H7 (cell line): ENCODE results near the gene LMX1B. TPM values are rescaled to one million over a fixed set of nuclear protein-coding genes. Genes with fewer than 3 reads are reported as not detected.

Experiments used
- DNase-seq: peaks from one replicate; pipeline ENCODE4 v3.0.0; 2012
- H3K27me3 ChIP-seq: 2 replicates; pipeline ENCODE4 v1.6.0; 2011; ENCODE audit warnings: mild to moderate bottlenecking, low read length; ENCODE audit not compliant: control insufficient read depth, insufficient read depth
- H3K36me3 ChIP-seq: replicated peaks from 2 replicates; pipeline ENCODE4 v1.5.1; 2011; ENCODE audit warnings: low read length; ENCODE audit not compliant: control insufficient read depth, insufficient read depth
- H3K4me3 ChIP-seq: 2 replicates; pipeline ENCODE4 v1.5.1; 2011; ENCODE audit warnings: low read depth, mild to moderate bottlenecking, control low read depth, low read length, moderate library complexity; ENCODE audit not compliant: insufficient read depth
- total RNA-seq: library from RNA; depleted of rRNA; stranded (reverse); fragments of >200 nt; shearing (Covaris generic); gene quantifications from 2 replicates; pipeline ENCODE4 v1.2.3, GENCODE V29; 2014

Gene LMX1B
- total RNA-seq, 1 experiment from 2014 or later: 16.7 TPM

DNA sequence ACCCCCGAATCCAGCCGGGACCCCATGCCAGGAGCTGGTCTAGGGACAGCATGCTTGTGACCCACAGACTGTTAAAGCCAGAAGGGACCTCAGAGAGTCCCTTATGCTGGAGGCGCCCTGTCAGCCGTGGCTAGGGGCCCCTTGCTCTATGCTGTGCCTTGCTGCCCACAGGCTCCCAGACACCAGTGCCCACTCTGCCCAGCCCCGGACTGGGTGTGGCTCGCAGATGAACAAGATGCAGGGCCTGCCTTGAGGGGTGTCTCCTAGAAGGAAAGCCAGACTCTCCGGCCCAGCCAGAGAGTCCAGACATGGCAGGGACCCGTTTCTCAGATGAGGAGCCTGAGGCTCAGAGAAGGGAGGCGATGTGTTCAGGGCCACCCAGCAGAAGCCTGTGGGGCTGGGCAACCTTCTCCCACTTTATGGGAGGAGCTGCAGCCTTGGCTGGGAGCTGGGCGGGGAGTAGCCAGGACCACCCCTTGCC is 85.7 kb downstream of the LMX1B start:
- no peaks in the 10 kb centered on the region for H3K36me3 ChIP-seq
- no peak overlapping the region for H3K4me3 ChIP-seq
- peaks cover under 1% of the 10 kb centered on the region; the same call in 1 of the 2 replicates for H3K27me3 ChIP-seq
- DNase-seq: peak; percentile 44

DNA sequence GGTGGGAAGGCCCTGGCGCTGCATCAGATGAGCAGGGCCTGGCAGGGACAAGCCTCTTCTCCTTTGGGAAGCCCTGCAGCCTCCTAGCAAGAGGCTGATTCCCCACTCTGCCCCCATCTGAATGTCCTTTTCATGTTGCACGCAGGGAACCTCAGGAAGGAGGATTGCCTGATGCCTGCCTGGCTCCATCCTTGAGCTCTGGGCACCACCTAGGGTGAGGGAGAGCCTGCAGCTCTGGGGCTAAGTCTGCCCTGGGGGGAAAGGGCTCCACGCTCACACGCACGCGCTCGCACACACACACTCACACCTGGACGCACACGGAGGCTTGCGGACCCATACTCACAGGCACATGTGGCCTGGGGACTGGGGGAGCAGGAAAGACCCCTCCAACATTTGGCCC is 86.6 kb downstream of the LMX1B start:
- Histone ChIP-seq H3K4me3 (no peak overlapping the region), H3K36me3 (no peaks in the 10 kb centered on the region), H3K27me3 (peaks cover 8% of the 10 kb centered on the region)
- DNase-seq: no peak

DNA sequence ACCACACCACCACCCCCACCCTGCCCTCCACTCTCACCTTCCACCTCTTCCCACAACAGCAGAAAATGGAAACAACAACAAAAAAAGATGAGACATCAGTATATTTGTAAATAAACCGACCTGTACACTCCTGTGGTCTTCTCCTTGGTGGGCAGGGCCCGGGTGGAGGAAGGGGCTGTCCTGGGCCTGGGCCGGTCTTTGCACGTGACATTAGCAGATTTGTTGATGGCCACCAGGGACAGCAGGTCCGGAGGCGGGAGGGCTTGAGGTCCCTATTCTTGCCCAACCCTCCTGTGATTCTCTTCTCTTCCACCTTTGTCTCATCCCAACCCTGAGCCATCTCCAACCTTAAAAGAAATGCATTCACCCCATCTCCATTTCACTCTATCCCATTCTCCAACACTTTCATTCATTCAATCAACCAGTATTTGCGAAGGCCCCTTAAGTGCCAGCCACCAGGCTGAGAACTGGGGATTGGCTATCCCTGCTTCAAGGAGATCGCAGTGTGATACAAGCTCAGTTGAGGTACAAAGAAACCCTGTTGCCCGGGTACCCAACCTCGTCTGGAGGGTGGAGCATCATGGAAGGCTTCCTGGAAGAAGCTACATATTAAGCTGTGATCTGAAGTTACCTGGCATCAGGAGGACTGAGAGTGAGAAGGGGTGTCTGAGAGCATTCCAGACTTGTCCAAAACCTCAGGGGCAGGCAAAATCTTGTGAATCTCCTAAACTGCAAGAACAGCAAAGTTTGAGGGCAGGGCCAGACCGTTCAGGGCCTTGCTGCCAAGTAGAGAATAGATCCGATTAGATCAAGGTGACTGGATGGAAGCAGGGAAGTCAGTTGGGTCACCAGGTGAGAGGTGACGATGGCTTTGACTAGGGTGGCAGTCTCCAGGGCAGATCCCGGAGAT is 87.4 kb downstream of the LMX1B start:
- Histone ChIP-seq H3K36me3 (no peaks in the 10 kb centered on the region), H3K4me3 (no peak overlapping the region), H3K27me3 (peaks cover 13% of the 10 kb centered on the region)
- DNase-seq: peak; percentile 71

DNA sequence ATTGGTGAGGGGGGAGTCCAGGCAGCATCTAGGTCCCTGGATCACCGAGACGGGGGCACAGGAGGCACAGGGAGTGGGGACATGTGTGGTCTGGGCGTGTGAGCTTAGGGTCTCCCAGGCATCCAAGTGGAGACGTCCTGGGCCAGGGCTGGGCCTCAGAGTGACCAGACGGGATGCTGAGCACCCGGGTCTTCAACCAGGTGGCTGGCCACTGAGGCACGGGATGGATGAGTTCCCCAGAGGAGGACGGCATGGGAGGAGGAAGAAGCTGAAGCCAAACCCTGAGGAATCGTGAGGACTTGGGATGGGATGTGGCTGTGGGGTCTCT is 88.0 kb downstream of the LMX1B start:
- DNase-seq: peak; percentile 35
- Histone ChIP-seq H3K4me3 (no peak overlapping the region), H3K27me3 (peaks cover 13% of the 10 kb centered on the region), H3K36me3 (no peaks in the 10 kb centered on the region)

DNA sequence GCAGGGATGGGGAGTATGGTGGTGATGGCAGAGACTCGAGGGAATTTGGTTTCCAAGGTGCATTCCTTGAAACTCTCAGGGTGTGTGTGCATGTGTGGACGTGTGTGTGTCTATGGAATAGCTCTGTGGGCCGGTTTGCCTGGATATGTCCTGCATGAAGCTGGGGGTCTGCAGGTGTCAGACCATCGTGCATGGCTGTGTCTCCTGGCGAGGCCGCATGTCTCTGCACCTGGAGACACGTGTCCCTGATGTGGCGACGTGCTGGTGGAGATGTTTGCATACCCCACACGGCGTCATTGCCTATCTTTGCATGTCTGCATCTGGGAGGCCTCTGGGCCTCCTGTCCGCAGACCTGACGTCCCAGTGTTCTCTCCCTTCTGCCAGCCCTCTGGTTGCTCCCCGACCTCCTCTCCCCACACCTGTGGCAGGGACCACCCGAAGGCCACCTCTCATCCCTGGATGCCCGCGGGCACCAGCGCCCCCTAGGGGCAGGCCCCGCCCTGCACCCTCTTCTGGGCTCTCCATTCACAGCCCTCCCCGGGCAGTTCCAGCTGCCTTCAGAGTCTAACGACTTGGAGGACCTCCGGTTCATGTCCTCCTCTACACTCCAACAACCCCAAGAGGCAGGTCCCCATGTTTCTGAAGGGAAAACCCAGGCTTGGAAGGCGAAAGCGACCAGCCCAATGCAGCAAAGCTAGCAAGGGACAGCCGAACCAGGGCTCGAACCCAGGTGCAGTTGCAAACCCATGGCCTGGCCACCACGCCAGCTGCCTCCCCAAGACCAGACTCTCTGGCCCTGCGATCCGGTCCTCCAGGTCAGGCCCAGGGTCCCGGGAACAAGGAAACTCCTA is 88.6 kb downstream of the LMX1B start:
- DNase-seq: peak; percentile 96
- Histone ChIP-seq H3K36me3 (no peaks in the 10 kb centered on the region), H3K4me3 (no peak overlapping the region), H3K27me3 (peaks cover 13% of the 10 kb centered on the region)

GRCh38 chr9:126703002-126703865 is 89.5 kb downstream of the LMX1B start:
- peak; percentile 70 for DNase-seq
- no peaks in the 10 kb centered on the region for H3K36me3 ChIP-seq
- H3K4me3 ChIP-seq: no peak overlapping the region
- peaks cover 13% of the 10 kb centered on the region for H3K27me3 ChIP-seq

GRCh38 chr9:126703866-126704156 is 90.1 kb downstream of the LMX1B start:
- DNase-seq: peak; percentile 19
- Histone ChIP-seq H3K27me3 (peaks cover 13% of the 10 kb centered on the region), H3K4me3 (no peak overlapping the region), H3K36me3 (no peaks in the 10 kb centered on the region)

DNA sequence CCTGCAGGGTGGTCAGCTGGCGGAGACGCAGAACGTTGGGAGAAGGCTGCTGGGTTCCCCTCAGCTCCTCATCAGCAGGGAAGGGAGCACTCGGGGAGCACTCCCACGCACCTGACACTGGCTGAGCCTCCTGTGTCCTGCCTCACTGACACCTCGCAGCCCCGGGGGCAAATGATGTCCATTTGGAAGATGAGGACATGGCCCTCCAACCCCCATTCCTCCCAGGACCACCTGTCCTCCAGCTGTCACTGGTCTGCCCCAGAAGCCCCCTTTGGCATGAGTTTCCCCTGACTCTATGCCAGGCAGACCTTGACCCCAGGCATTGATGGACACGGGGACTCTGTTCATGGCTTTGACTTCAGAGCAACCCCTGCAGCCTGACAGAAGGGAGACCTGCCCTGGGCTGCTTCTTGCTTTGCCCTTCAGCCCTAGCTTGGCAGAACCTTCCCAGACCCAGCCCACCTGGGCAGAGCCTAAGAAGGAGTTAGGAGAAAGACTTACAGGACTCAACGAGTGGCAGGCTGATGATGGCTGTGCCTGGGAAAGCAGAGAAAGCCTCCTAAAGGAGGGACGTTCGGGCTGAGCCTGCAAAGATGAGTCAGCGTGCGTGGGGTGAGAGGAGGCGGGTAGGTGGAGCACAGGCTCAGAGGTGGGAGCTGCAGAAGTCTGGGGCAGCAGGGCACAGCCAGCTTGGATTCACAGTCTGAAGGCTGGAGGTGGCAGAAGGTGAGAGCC is 90.6 kb downstream of the LMX1B start:
- Histone ChIP-seq H3K36me3 (no peaks in the 10 kb centered on the region), H3K27me3 (peaks cover 13% of the 10 kb centered on the region), H3K4me3 (no peak overlapping the region)
- peak; percentile 71 for DNase-seq

DNA sequence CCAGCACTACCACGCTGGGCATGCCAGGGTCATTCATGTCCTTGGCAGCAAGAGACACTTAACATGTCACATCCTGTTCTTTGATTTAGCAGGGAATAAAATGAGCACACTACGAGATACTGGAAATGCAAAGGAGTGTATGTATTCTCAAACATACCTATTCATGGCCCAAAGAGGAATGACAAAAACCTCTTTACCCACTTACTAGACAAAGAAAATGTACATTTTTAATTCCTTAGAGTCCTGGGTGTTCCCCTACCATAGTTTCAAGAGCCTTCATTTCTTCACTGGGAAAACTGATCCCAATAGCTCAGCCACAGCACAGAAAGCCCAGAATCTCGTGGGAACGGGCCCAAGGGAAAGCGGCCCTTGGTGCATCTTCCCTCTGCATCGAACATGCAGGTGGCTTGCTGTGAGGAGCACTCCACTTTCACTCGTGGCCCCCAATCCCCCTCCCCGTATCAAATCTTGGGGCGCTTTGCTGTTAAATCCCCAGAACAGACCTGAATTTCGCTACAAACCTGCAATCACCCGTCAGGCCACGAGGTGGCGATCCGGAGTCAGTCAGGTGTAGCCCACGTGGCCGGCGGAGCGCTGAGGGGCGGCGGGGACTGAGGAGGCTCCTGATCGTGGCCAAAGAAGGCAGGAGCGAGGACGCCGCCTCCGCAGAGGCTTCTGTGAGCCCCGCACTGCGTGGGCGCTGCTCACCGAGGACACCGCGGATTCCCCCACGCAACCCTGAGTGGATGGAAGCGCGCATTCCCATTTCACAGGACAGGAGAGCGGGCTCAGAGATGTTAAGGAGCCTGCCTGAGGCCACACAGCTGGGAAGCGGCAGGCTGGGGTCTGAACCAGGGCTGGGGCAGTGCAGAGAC is 91.4 kb downstream of the LMX1B start:
- Histone ChIP-seq H3K27me3 (peaks cover 13% of the 10 kb centered on the region), H3K4me3 (no peak overlapping the region), H3K36me3 (no peaks in the 10 kb centered on the region)
- DNase-seq: peak; percentile 95

- no peak overlapping the region for H3K4me3 ChIP-seq
- peak; percentile 90 for DNase-seq
- H3K36me3 ChIP-seq: no peaks in the 10 kb centered on the region
- H3K27me3 ChIP-seq: peaks cover 13% of the 10 kb centered on the region
These were observed 92.3 kb downstream of the LMX1B start for GRCh38 chr9:126705767-126706697.

- no peaks in the 10 kb centered on the region for H3K36me3 ChIP-seq
These were observed 92.9 kb downstream of the LMX1B start for GRCh38 chr9:126706698-126707053.

DNA sequence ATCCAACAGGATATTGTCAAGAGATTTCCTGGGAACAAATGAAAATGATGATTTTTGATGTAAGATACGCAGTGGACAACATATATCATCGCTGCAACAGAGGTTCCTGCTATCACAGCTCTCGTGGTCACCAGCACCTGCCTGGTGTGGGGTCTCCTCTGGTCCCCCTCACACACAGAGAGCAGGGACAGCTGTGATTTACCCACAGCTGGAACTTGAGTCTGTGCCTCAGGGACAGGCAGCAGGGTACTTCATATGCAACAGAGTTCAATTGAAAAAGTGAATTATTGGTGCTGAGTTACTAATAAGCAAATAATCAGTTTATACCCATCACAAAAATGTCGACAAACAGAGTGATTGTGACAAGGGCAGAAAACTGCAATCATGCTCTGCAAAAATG is 93.4 kb downstream of the LMX1B start:
- no peak for DNase-seq
- Histone ChIP-seq H3K4me3 (no peak overlapping the region), H3K27me3 (peaks cover 13% of the 10 kb centered on the region), H3K36me3 (no peaks in the 10 kb centered on the region)

More at GRCh38 chr9:126706698-126707053, 92.9 kb downstream of the LMX1B start:
- Histone ChIP-seq H3K4me3 (no peak overlapping the region), H3K27me3 (peaks cover 13% of the 10 kb centered on the region)
- no peak for DNase-seq
